PC-3 (cell line): ENCODE measurements around the gene NSMCE1.
"Not testable (repeated sequence)": the region's sequence is repeated elsewhere in the genome, so short reads cannot be mapped to it uniquely, and the experiment has no call there.

Experiments used
- EZH2 ChIP-seq: fragments of 300-600 bp; sonication (generic); IDR thresholded peaks from one replicate; pipeline ENCODE4 v1.6.1; 2017; ENCODE audit warnings: antibody characterized with exemption, mild to moderate bottlenecking, low read length; ENCODE audit not compliant: unreplicated experiment
- EZH2phosphoT487 ChIP-seq: fragments of 300-600 bp; sonication (generic); IDR thresholded peaks from 2 replicates; pipeline ENCODE4 v1.6.1; 2018; ENCODE audit warnings: mild to moderate bottlenecking, antibody characterized with exemption, low read length, borderline replicate concordance
- TF ChIP-seq, protein P1 (sequence below): fragments of 300-600 bp; sonication (generic); conservative IDR thresholded peaks from 2 replicates; pipeline ENCODE4 v1.5.1; 2017; ENCODE audit warnings: antibody characterized with exemption, low read depth, mild to moderate bottlenecking, low read length

DNA sequence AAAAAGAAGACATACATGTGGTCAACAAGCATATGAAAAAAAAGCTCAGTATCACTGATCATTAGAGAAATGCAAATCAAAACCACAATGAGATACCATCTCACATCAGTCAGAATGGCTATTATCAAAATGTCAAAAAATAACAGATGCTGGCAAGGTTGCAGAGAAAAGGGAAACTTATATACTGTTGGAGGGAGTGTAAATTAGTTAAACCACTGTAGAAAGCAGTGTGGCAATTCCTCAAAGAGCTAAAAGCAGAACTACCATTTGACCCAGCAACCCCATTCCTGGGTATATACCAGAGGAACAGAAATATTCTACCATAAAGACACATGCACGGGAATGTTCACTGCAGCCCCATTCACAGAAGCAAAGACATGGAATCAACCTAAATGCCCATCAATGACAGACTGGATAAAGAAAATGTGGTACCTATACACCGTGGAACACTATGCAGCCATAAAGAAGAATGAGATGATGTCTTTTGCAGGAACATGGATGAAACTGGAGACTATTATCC, 5.6 kb downstream of the NSMCE1 start:
- TF ChIP-seq, protein P1, sequence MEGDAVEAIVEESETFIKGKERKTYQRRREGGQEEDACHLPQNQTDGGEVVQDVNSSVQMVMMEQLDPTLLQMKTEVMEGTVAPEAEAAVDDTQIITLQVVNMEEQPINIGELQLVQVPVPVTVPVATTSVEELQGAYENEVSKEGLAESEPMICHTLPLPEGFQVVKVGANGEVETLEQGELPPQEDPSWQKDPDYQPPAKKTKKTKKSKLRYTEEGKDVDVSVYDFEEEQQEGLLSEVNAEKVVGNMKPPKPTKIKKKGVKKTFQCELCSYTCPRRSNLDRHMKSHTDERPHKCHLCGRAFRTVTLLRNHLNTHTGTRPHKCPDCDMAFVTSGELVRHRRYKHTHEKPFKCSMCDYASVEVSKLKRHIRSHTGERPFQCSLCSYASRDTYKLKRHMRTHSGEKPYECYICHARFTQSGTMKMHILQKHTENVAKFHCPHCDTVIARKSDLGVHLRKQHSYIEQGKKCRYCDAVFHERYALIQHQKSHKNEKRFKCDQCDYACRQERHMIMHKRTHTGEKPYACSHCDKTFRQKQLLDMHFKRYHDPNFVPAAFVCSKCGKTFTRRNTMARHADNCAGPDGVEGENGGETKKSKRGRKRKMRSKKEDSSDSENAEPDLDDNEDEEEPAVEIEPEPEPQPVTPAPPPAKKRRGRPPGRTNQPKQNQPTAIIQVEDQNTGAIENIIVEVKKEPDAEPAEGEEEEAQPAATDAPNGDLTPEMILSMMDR: not testable (repeated sequence)
- TF ChIP-seq EZH2, EZH2phosphoT487: not testable (repeated sequence)
